Measurements from ENCODE around the gene CROCC.

CROCC gene

GRCh38 chr1:17016317-17016661 lies 94.6 kb downstream of the CROCC start:
- Histone ChIP-seq H3K27ac (no peak overlapping the region), H3K27me3 (replicated peaks) (no peaks in the 10 kb centered on the region), H3K36me3 (replicated peaks) (peaks cover 32% of the 10 kb centered on the region), H3K4me3 (ENCODE audit: low read depth, low read length) (no peak overlapping the region)
- in situ Hi-C loops (cut with HindIII; ENCODE audit: low pct_ligation_motif_present, low sequenced_read_pairs): no loop called here
- no peak for TF ChIP-seq CTCF (IDR thresholded peaks at IDR 0.05; ENCODE audit: low read depth, low read length, missing control alignments)
- peak; percentile 53 for DNase-seq

GRCh38 chr1:17017435-17017834 lies 95.7 kb downstream of the CROCC start:
- no peak for TF ChIP-seq CTCF (IDR thresholded peaks at IDR 0.05; ENCODE audit: low read depth, low read length, missing control alignments)
- DNase-seq: no peak
- no peak overlapping the region for H3K27ac ChIP-seq
- H3K27me3 ChIP-seq (replicated peaks): no peaks in the 10 kb centered on the region
- in situ Hi-C loops (cut with HindIII; ENCODE audit: low pct_ligation_motif_present, low sequenced_read_pairs): no loop called here
- no peak overlapping the region for H3K4me3 ChIP-seq (ENCODE audit: low read depth, low read length)
- peaks cover 44% of the 10 kb centered on the region for H3K36me3 ChIP-seq (replicated peaks)

- DNase-seq: no peak
- H3K36me3 ChIP-seq (replicated peaks): peaks cover 58% of the 10 kb centered on the region
- TF ChIP-seq CTCF (IDR thresholded peaks at IDR 0.05; ENCODE audit: low read depth, low read length, missing control alignments): no peak
- no peaks in the 10 kb centered on the region for H3K27me3 ChIP-seq (replicated peaks)
- H3K4me3 ChIP-seq (ENCODE audit: low read depth, low read length): no peak overlapping the region
- in situ Hi-C loops (cut with HindIII; ENCODE audit: low pct_ligation_motif_present, low sequenced_read_pairs): no loop called here
- H3K27ac ChIP-seq: no peak overlapping the region
These were observed 97.1 kb downstream of the CROCC start for GRCh38 chr1:17018849-17019248.

- Histone ChIP-seq H3K27ac (no peak overlapping the region), H3K36me3 (replicated peaks) (peaks cover 67% of the 10 kb centered on the region), H3K27me3 (replicated peaks) (no peaks in the 10 kb centered on the region), H3K4me3 (ENCODE audit: low read depth, low read length) (no peak overlapping the region)
- TF ChIP-seq CTCF (IDR thresholded peaks at IDR 0.05; ENCODE audit: low read depth, low read length, missing control alignments): no peak
- in situ Hi-C loops (cut with HindIII; ENCODE audit: low pct_ligation_motif_present, low sequenced_read_pairs): no loop called here
- no peak for DNase-seq
These were observed 98.8 kb downstream of the CROCC start for GRCh38 chr1:17020502-17020901.

- Histone ChIP-seq H3K27me3 (replicated peaks) (no peaks in the 10 kb centered on the region), H3K36me3 (replicated peaks) (peaks cover 77% of the 10 kb centered on the region), H3K4me3 (ENCODE audit: low read depth, low read length) (no peak overlapping the region), H3K27ac (no peak overlapping the region)
- in situ Hi-C loops (cut with HindIII; ENCODE audit: low pct_ligation_motif_present, low sequenced_read_pairs): no loop called here
- no peak for DNase-seq
- TF ChIP-seq CTCF (IDR thresholded peaks at IDR 0.05; ENCODE audit: low read depth, low read length, missing control alignments): no peak
These were observed 100.2 kb downstream of the CROCC start for GRCh38 chr1:17021896-17022295.

Data from brain microvascular endothelial cell (primary cell).